Activated CD8-positive, alpha-beta memory T cell treated with anti-CD3 and anti-CD28 coated beads for 1 hour (primary cell): ENCODE data around the gene HSP90AB1.

Experiments used
- DNase-seq, 2 donors: peaks; one replicate each; pipeline ENCODE4 v3.0.0-alpha.2; 2020; ENCODE audit warnings: low read depth in 1 of 2; ENCODE audit errors: extremely low read depth in 1 of 2

Gene HSP90AB1

DNA sequence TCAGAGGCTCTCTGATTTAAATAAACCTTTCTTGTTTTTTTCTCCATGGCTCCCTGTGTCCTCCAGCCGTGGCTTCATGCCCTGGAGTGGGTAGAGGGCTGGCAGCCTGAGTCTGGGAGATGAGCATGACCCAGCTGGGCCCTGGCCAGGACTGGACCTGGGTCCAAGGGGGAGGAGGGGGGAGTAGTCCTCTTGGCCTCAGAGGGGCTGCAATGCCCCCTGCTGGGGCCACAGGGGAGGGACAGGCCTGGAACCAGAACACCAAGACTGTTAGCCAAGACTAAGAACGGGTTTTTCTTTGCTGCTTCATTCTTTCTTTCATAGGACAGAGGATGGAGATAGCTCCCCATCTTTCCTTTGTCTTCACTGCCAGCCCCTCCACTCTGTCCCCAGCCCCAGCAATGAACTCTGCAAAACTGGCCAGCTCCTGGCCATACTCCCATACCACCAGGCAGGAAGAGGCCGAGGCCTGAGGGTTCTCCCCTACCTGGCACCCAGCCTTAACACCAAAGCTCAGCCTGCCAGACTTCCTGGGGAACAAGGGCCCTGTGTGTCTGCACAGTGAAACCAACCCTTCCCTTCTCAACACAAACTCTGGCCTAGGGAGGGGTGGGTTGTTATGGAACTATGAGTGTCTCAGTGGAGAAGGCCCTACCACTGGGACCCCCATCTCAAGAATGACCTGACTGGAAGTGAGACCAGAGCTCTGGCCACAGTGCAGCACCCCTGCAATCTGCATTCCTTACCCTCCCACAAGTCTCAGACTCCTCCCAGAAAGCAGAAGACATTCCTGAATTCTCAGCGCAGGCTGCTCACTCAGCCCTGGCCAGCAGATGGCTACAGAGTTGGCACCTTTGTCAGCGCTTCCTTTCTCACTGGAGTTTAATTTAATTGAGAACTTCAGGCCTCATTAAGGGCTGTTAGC, 12.5 kb upstream of the HSP90AB1 start:
- no peak for DNase-seq

DNA sequence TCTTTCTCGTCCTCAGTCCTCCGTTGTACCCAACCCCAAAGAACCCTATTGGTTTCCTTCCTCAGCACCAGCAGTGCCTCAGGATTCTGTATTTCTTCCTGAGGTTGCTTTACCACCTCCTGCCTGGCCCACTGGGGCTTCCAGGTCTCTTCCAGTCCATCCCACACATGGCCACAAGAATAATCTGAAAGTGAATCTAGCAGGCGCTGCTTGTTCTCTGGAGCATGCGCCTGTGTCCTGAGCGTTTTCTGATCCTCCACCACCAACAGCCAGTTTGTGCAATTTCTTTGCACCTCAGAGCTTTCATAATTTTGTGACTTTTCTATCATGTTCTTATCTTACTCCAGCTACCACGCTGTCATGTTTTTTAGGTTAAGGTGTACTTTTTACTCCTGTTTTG, 11.6 kb upstream of the HSP90AB1 start:
- no peak for DNase-seq

DNA sequence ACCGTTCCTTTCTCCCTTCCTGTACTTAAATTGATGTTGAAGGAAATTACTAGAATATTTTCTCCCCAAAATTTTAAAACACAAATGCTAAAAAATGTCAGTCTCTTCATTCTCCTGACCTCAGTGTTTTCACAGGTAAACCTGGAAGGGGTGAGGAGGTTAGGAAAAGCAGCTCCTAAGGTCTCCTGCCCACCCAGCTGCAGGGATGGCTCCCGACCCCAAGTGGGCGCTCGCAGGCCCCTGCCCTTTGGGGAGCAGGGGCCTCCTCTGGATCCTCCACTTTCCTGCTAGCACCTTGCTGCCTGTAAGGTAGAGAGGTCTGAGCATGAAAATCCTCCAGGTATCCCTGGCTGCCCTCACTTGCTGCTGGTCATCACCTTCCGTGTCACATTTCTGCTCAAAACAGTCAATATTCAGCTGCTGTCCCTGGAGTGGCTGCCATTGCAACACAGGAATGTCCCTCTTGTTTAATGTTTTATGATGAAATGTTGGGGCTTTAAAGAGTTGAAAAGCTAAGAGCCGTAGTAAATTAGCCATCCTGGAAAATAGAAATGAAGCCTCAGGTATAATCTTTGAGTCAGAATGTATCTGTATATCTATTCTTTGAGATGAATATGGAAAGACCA, 10.9 kb upstream of the HSP90AB1 start:
- DNase-seq, result no peak

DNA sequence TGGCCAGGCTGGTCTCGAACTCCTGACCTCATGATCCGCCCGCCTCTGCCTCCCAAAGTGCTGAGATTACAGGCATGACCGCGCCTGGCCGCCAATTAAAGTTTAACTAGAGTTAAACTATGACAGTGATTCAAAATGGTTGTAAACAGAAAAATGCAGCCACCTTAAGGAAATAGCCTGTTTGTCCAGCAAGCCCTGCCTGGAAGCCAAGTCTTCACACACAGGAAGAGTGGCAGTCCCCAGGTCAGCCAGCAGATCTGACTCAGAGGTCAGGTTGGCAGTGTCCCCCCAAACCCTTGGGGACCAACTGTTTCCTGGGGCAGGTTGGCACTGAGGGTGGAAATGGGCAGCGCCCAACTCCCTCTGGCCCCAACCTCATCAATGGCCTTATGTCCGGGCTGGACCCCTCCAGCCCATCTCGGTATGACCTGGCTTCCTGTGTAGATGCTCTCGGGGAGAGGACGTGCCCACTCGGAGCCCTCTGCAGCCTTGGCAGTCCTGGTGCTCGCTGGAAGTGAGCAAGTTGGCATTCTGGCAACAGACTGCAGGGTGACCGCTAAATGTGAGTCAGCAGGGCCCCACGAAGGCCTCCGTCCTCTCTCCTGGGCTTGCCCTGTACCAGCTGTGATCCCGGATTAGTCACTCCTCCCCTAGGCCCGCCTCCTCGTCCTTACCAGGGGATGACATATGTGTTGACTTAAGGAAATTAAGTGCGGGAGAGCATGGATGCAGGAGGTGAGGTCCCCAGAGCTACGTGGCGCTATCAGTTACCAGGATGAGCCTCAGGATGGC, 9.7 kb upstream of the HSP90AB1 start:
- DNase-seq, result peak in 1 of 2 donors; percentile 47

DNA sequence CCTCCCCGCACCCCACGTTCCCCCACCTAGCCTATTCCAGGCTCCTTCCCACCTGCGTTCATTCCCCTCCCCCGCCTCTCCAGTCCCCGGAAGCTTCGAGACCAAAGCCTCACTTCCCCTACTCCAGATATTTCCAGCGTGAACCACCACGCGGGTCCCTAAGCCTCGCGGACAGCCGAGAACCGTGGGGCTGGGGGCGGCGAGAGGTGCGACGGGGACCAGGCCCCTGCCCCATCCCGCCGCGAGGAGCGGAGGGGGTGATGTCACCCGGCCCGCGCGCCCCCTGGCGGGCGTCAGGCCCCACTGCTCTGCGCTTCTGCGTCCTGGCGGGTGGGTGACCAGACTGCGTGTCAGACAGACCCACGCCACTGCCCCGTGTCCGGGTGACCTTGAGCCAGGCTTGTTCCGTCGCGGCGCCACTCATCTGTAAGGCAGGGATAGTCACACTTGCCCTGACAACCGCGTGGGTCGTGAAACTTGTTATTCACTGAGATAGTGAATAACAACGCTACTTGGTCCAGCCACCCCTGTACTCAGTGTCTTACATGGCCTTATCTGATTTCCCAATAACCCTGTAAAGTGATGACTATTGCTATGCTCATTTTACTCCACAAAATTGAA, 9.0 kb upstream of the HSP90AB1 start:
- peak in 1 of 2 donors; percentile 70 for DNase-seq

DNA sequence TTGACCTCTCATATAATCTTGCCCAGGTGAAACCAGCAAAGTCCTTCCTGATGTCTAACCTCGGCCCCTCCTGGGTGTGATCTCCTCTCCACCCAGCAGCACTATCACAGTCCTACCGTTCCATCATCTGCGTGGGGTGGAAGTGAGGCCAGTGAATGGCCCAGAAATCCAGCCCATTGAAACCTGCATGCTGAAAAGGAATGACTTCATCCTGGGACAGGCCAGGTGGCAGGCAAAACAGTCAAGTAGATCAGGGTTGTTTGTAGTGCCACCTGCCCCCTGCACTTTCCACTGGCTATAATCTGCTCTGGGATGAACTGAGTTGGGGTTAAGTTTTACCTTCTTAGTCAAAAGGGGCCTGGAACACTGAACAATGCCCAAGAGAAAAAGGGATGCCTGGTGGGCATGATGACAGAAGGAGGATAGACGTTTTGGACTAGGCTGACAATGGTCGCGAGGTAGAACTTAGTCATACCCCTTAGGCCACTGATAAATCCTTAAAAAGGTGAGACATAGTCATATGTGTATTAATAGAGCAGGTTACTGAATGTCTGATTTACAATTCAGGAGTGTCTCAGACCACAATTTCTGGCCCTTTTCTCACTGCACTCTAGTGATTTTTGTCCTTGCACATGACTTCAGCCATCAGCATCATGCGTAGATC, 8.1 kb upstream of the HSP90AB1 start:
- DNase-seq, result no peak

DNA sequence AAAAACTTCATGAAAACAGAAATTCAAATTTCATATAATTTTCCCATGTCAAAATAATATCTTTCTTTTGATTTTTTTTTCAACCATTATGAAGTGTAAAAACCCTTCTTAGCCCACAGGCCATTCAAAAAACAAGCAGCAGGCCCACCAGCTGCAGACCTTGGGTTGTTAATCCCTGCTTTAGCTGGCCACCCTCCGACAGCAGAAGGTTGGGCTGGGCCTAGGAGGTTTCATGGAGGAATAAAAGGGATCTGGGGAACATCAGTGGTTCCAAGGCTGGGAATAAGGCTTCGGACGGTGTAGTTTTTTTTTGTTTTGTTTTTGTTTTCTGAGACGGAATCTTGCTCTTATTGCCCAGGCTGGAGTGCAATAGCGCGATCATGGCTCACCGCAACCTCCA, 3.6 kb upstream of the HSP90AB1 start:
- no peak for DNase-seq

DNA sequence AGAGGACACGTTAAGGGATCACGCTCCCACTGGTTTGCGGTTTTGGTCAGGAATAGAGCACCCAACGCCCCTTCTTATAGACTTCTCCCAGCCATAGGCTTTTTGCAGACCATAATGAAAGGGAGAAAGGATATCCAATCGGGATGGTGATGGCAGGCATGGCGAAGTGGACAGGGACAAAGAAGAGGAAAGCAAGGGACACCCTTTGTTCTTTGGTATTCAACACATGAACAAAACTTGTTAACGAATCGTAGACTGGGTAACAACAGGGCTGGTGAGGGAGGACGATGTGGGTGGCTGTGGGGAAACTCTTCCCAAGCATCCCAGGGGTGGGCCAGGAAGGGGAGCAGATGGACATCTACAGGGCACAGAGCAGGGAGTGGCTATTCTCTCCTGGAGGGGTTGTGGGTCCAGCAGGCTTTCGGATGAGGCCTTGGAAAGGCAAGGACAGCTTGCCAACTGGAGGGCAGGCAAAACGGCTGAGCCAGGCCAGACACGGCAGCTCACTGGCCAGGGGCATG, 1.4 kb upstream of the HSP90AB1 start:
- DNase-seq, result no peak

DNA sequence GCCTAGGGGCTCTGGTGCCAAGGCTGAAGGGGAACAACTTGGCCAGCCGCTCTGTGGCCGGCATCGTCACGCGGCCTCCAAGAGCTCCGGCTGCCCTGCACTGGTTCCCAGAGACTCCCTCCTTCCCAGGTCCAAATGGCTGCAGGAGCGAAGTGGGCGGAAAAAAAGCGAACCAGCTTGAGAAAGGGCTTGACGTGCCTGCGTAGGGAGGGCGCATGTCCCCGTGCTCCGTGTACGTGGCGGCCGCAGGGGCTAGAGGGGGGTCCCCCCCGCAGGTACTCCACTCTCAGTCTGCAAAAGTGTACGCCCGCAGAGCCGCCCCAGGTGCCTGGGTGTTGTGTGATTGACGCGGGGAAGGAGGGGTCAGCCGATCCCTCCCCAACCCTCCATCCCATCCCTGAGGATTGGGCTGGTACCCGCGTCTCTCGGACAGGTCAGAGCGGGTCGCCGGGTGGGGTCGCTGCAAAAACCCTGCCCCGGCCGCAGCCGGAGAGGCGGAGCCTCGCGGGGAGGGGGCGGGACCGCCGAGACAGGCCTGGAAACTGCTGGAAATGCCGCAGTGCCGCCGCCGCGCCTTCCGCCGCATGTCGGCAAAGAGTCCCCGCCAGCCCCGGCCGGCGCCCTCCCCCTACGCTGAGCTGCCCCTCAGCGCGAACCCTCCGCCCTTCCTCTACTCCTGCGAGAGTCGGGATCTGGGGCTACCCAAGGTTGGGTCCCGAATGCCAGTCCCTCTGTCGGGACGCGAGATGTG, 814 bp upstream of the HSP90AB1 start:
- peak in 1 of 2 donors; percentile 75 for DNase-seq

DNA sequence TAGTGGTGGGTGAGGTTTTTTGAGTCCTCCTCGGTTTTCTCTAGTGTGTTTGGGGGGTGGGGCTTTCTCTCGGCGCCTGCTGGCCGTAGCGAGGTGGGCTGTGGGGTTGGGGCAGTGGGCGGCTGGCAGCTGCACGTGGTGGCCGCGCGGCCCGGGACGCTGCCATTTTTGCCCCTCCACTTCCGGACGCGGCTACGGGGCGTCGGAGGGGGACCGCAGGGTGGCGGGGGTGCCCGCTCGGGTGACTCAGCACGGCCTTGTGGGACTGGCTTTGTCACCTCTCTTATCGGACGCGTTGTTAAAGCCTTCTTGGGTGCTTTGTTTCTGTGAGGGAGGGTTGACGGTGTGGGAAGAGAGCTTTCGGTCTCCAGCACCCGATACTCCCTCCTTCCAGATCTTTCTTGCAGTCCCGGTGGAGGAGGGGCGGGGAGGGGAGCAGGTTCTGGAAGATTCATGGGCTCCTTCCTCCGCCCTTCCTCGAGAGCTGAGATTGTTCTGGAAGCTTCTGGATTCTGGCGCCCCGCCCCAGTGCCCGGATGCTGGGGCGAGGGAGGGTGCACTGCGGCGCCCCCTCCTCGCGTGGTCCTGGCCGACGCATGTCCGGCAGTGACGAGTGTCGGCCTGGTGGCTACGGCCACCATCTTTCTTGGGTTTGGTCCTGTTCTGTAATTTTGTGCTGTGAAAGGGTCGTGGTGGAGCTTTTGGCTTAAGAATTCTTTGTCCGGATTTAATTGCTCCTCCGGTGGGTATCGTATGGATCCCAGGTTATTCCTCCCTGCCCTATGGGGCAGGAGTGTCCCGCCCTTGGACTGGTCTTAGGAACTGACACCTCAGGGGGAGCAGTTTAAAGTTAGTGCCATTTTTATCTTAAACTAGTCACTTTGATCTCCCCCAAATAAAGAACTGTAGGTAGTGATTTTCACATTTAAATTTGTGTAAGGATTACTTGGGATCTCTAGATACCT, 719 bp downstream of the HSP90AB1 start:
- DNase-seq, result peak; percentile 84 to 85

DNA sequence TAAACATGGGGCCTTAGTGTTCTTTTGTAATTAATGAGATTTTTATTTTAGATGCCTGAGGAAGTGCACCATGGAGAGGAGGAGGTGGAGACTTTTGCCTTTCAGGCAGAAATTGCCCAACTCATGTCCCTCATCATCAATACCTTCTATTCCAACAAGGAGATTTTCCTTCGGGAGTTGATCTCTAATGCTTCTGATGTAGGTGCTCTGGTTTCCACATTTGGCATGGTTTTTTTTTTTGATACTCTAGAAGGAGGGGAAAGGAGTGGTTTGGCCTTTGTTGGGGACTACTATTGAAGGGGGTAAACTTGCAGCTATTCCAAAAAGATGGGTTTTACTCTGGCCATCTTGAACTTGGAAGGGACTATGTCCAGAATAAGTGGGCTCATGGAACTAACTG, 1.7 kb downstream of the HSP90AB1 start:
- DNase-seq, result no peak

DNA sequence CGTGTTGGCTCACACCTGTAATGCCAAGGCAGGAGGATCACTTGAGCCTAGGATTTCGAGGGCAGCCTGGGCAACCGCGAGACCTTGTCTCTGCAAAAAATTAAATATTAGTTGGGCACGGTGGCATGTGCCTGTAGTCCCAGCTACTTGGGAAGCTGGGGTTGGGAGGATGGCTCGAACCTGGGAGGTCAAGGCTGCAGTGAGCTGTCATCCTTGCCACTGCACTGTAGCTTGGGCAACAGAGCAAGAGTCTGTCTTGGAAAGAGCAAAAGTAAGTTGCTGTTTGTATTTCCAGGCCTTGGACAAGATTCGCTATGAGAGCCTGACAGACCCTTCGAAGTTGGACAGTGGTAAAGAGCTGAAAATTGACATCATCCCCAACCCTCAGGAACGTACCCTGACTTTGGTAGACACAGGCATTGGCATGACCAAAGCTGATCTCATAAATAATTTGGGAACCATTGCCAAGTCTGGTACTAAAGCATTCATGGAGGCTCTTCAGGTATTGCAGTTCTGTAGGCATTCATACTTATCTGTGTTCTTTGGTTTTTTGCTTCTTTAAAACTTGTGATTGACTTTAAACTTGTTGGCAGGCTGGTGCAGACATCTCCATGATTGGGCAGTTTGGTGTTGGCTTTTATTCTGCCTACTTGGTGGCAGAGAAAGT, 2.3 kb downstream of the HSP90AB1 start:
- no peak for DNase-seq

DNA sequence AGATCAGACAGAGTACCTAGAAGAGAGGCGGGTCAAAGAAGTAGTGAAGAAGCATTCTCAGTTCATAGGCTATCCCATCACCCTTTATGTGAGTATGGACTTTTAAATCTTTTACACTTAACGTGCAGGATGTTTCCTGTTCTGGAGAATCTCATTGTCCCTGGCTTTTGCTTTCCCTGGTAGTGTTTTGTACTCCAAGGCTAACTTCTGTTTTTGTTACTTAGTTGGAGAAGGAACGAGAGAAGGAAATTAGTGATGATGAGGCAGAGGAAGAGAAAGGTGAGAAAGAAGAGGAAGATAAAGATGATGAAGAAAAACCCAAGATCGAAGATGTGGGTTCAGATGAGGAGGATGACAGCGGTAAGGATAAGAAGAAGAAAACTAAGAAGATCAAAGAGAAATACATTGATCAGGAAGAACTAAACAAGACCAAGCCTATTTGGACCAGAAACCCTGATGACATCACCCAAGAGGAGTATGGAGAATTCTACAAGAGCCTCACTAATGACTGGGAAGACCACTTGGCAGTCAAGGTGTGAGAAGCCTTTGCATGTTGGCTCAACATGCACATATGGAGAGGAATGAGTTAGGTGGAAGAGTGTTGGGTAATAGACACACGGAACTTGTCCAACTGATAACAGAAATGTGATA, 3.3 kb downstream of the HSP90AB1 start:
- no peak for DNase-seq

DNA sequence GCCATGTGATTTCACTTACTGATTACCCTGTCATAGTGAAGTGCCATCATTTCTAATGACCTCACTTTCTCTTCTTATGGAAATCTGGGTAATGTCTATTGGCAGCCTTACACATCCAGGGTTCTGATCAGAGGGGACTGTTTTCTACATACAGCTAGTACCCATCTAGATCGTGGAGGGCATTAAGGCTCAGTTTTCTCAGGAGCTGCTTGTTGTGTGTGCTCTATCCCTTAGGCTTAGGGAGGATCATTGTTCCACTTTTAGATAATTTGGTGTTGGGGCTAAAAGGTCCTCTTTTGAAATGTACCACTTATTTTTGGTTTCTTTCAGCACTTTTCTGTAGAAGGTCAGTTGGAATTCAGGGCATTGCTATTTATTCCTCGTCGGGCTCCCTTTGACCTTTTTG, 3.8 kb downstream of the HSP90AB1 start:
- DNase-seq, result no peak

DNA sequence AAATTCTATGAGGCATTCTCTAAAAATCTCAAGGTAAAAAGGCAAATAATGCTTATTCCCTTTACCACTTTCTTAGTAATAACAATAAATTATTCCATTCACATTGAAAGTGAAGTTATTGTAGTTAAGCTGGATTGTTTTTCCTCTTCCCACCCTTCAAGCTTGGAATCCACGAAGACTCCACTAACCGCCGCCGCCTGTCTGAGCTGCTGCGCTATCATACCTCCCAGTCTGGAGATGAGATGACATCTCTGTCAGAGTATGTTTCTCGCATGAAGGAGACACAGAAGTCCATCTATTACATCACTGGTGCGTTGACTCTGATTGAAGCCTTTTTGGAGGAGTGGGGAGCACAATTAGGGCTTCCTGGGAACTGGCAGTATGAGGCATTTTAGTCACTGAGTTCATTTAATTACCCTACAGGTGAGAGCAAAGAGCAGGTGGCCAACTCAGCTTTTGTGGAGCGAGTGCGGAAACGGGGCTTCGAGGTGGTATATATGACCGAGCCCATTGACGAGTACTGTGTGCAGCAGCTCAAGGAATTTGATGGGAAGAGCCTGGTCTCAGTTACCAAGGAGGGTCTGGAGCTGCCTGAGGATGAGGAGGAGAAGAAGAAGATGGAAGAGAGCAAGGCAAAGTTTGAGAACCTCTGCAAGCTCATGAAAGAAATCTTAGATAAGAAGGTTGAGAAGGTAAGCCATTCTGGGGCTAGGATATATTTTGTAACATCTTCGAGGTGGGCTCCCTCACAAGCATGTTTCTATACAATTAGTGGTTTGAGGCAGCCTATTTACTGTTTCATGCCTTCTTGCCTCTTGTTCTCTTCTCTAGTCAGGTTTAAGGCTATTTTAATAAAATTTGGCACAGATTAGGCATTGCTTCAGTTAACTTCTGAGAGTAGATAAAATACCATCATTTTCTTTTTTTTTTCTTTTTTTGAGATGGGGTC, 4.9 kb downstream of the HSP90AB1 start:
- no peak for DNase-seq
